Esophagus squamous epithelium (tissue), 5 donors: Measurements from ENCODE around the gene STRBP. TPM values are rescaled to one million over a fixed set of nuclear protein-coding genes. Genes with fewer than 3 reads are reported as not detected.

ENCODE experiments used
- DNase-seq: peaks from one replicate; lab custom pipeline; 2025; lab: John Stamatoyannopoulos, UW
- H3K27ac ChIP-seq, 4 donors: fragments of 200-600 bp; sonication (generic); one replicate each; pipeline ENCODE4 v1.5.1; 2016 to 2019; ENCODE audit warnings: mild to moderate bottlenecking in 1 of 4
- H3K27me3 ChIP-seq, 4 donors: fragments of 200-600 bp; sonication (generic); 1 replicate in 3 of 4; 2 replicates in 1 of 4; pipeline versions ENCODE4 v1.5.1 to v1.6.0; 2017 to 2021; ENCODE audit warnings: antibody characterized with exemption in 1 of 4
- H3K36me3 ChIP-seq, 3 donors: fragments of 200-600 bp; sonication (generic); one replicate each; pipeline ENCODE4 v1.5.1; 2016 to 2019
- H3K4me1 ChIP-seq, 3 donors: fragments of 200-600 bp; sonication (generic); one replicate each; pipeline ENCODE4 v1.5.1; 2017 to 2019
- H3K4me3 ChIP-seq, 4 donors: fragments of 200-600 bp; sonication (generic); 1 replicate in 3 of 4; 2 replicates in 1 of 4; pipeline ENCODE4 v1.5.1; 2016 to 2019; ENCODE audit warnings: mild to moderate bottlenecking in 2 of 4, moderate library complexity in 1 of 4
- H3K9me3 ChIP-seq, 3 donors: fragments of 200-600 bp; sonication (generic); one replicate each; pipeline ENCODE4 v1.5.1; 2016 to 2019
- CTCF ChIP-seq, 6 experiments: fragments of 450-650 bp in 4 of 6; fragments of 200-600 bp in 2 of 6; sonication (generic) in 2 of 6; IDR thresholded peaks; one replicate each; pipeline ENCODE4 v1.5.1; 2016 to 2019; ENCODE audit warnings: antibody characterized with exemption in 6 of 6, mild to moderate bottlenecking in 4 of 6, moderate library complexity in 4 of 6
- POLR2A ChIP-seq, 4 donors: fragments of 450-650 bp; IDR thresholded peaks; one replicate each; pipeline ENCODE4 v1.6.1; 2017; ENCODE audit warnings: antibody characterized with exemption in 4 of 4, mild to moderate bottlenecking in 4 of 4, moderate library complexity in 3 of 4
- WGBS, 2 donors: methylation state at CpG; one replicate each; pipeline ENCODE4 v1.1.5; 2018; 5-methylcytosine and 5-hydroxymethylcytosine counted together
- intact Hi-C: fragments of 100-400 bp; cut with DNase I; formaldehyde crosslinking; loops from one replicate; pipeline ENCODE4 v1.15.0; 2022
- total RNA-seq, 4 donors: library from RNA; depleted of rRNA; stranded (reverse); fragments of >200 nt; gene quantifications; one replicate each; pipeline ENCODE4 v1.1.0, GENCODE V29; 2016
- donor health status: DM: yes; HTN: yes; CAD: no.

Gene STRBP
- total RNA-seq, 4 donors from 2014 or later, result 22.7 to 26.1 (median 23.6) TPM

- intact Hi-C loops, result no loop called here
- DNase-seq, result no peak
- Histone ChIP-seq H3K36me3 (no peaks in the 10 kb centered on the region), H3K4me1 (no peaks in the 10 kb centered on the region), H3K9me3 (no peaks in the 10 kb centered on the region), H3K27ac (no peak overlapping the region), H3K4me3 (no peak overlapping the region), H3K27me3 (no peaks in the 10 kb centered on the region)
- 54 to 67% methylated on average over 3 of the region's 3 CpGs for WGBS, 2 donors
- no peak for TF ChIP-seq POLR2A (IDR thresholded peaks at IDR 0.05)
- no peak for TF ChIP-seq CTCF (IDR thresholded peaks at IDR 0.05)
Observed at GRCh38 chr9:123238365-123238764, 30.0 kb downstream of the STRBP start.

- intact Hi-C loops, result no loop called here
- no peak overlapping the region for H3K27ac ChIP-seq
Observed at GRCh38 chr9:123237220-123237619, 31.2 kb downstream of the STRBP start.

GRCh38 chr9:123235448-123235847 is 32.9 kb downstream of the STRBP start:
- no peaks in the 10 kb centered on the region for H3K9me3 ChIP-seq
- no peak for DNase-seq
- no peak overlapping the region for H3K4me3 ChIP-seq
- no peak for TF ChIP-seq CTCF (IDR thresholded peaks at IDR 0.05)
- no peak for TF ChIP-seq POLR2A (IDR thresholded peaks at IDR 0.05)
- H3K36me3 ChIP-seq, result no peaks in the 10 kb centered on the region
- intact Hi-C loops, result no loop called here
- 88 to 93% methylated on average over 1 of the region's 1 CpG for WGBS, 2 donors
- peaks cover 0 to 10% (median 0%) of the 10 kb centered on the region in 3 donors for H3K4me1 ChIP-seq
- H3K27ac ChIP-seq, result no peak overlapping the region
- H3K27me3 ChIP-seq, result no peaks in the 10 kb centered on the region

More at GRCh38 chr9:123237220-123237619, 31.2 kb downstream of the STRBP start:
- Histone ChIP-seq H3K36me3 (no peaks in the 10 kb centered on the region), H3K27me3 (no peaks in the 10 kb centered on the region), H3K4me3 (no peak overlapping the region), H3K9me3 (no peaks in the 10 kb centered on the region), H3K4me1 (peaks cover 0 to 5% (median 0%) of the 10 kb centered on the region in 3 donors)
- DNase-seq, result no peak
- no peak for TF ChIP-seq CTCF (IDR thresholded peaks at IDR 0.05)
- TF ChIP-seq POLR2A (IDR thresholded peaks at IDR 0.05), result no peak
- 93 to 95% methylated on average over 2 of the region's 2 CpGs for WGBS, 2 donors

GRCh38 chr9:123234853-123235252 is 33.5 kb downstream of the STRBP start:
- no peak for DNase-seq
- H3K27me3 ChIP-seq, result no peaks in the 10 kb centered on the region
- H3K4me3 ChIP-seq, result no peak overlapping the region
- H3K9me3 ChIP-seq, result no peaks in the 10 kb centered on the region
- intact Hi-C loops, result no loop called here
- H3K27ac ChIP-seq, result no peak overlapping the region
- no peaks in the 10 kb centered on the region for H3K36me3 ChIP-seq
- WGBS, 2 donors, result 83 to 85% methylated on average over 2 to 3 of the region's 3 CpGs
- peaks cover 0 to 10% (median 0%) of the 10 kb centered on the region in 3 donors for H3K4me1 ChIP-seq
- TF ChIP-seq CTCF (IDR thresholded peaks at IDR 0.05) (no peak), POLR2A (IDR thresholded peaks at IDR 0.05) (no peak)

GRCh38 chr9:123232332-123232731 is 36.1 kb downstream of the STRBP start:
- intact Hi-C loops, result no loop called here
- no peak overlapping the region for H3K27ac ChIP-seq
- H3K4me1 ChIP-seq, result peaks cover 0 to 10% (median 0%) of the 10 kb centered on the region in 3 donors
- 45 to 67% methylated on average over 3 of the region's 3 CpGs for WGBS, 2 donors
- no peaks in the 10 kb centered on the region for H3K27me3 ChIP-seq
- DNase-seq, result no peak
- TF ChIP-seq CTCF (IDR thresholded peaks at IDR 0.05) (no peak), POLR2A (IDR thresholded peaks at IDR 0.05) (no peak)
- H3K36me3 ChIP-seq, result no peaks in the 10 kb centered on the region
- H3K9me3 ChIP-seq, result no peaks in the 10 kb centered on the region
- no peak overlapping the region for H3K4me3 ChIP-seq
